NCI-H526 treated with DMSO at 0.1 percent for 48 hours (cell line): Measurements from ENCODE around the gene LASP1NB.
"Not testable (repeated sequence)": the region's sequence is repeated elsewhere in the genome, so short reads cannot be mapped to it uniquely, and the experiment has no call there.

Experiments
- DNase-seq: peaks from one replicate; lab custom pipeline; 2025; lab: John Stamatoyannopoulos, UW

Gene LASP1NB

GRCh38 chr17:38967290-38967738 is 41.9 kb downstream of the LASP1NB start, which contains the start of gene FBXO47:
TSS of gene FBXO47 (minus strand) at chr17:38967403. CDS start at chr17:38963025, 4,378 bp downstream.
- DNase-seq: no peak

- DNase-seq: no peak
These were observed 43.9 kb downstream of the LASP1NB start for GRCh38 chr17:38969281-38969680.

DNA sequence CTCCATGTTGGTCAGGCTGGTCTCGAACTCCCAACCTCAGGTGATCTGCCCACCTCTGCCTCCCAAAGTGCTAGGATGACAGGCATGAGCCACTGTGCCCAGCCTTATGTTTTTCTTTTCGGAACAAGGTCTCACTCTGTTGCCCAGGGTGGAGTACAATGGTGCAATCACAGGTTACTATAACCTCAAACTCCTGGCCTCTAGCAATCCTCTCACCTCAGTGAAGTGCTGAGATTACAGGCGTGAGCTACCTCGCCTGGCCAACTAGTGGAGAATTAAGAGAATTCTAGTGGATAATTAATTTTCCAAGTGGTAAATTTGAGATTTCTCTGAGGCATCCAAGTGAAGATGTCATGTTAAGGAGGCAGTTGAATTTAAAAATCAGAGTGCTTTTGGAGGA is 44.7 kb downstream of the LASP1NB start:
- no peak for DNase-seq

DNA sequence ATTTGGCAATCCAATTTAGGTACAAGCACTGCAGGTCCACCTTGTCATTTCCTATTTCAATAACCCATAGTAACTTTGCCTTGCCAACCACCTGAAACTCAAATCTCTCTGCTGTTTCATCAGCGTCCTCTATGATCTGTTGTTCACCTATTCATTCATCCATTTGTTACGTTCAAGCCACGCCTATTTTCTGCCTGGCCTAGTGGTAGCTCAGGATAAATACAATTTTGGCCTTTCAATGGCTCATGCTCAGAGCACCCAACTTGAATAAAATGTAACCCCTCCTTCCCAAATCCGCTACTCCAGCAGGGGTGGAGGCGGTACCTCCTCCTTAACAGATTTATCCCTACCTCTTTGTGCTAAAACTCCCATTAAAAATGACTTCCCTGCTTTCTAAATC is 45.4 kb downstream of the LASP1NB start:
- DNase-seq: no peak

DNA sequence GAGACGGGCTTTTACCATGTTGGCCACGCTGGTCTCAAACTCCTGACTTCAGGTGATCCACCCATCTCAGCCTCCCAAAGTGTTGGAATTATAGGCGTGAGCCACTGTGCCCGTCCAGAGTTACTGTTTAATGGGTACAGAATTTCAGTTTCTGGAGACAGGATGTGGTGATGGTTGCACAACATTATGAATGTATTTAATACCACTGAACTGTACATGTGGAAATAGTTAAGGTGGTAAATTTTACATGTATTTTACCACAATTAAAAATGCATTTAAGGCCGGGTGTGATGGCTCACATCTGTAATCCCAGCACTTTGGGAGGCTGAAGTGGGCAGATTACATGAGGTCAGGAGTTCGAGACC is 50.8 kb downstream of the LASP1NB start:
- not testable (repeated sequence) for DNase-seq

DNA sequence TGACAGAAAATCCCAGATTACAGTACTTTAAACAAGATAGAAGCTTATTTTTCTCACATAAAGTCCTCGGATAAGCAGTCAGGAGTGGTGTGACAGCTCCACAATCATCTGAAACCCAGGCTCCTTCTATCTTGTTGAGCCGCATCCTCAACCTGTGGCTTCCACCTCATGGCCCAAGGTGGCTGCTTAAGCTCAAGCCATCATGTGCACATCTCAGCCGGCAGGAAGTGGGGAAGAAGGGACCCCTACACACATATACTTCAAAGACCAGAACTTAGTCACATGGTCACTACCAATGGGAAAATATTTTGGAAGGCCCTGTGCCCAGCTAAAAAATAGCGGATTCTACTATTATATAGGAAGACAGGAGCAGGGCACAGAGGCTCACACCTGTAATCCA is 52.8 kb downstream of the LASP1NB start:
- DNase-seq: no peak
